H1 (cell line): ENCODE results near the gene OR52K1. TPM values are rescaled to one million over a fixed set of nuclear protein-coding genes. Genes with fewer than 3 reads are reported as not detected.

ENCODE experiments used
- CTCF ChIA-PET: fragments of 300-600 bp; sonication (Branson Sonifier 250); formaldehyde crosslinking; loops from one replicate; lab custom pipeline; 2021; ENCODE audit not compliant: partially characterized antibody; lab: Charles Lee
- POLR2A ChIA-PET: fragments of 300-600 bp; sonication (Branson Sonifier 250); formaldehyde crosslinking; loops from one replicate; lab custom pipeline; 2021; ENCODE audit warnings: inconsistent platforms; ENCODE audit not compliant: partially characterized antibody; lab: Charles Lee
- DNase-seq, 2 experiments: peaks; one replicate each; pipeline versions ENCODE4 v3.0.0 to v3.0.0-alpha.2; 2010 to 2022; ENCODE audit warnings: low spot score in 2 of 2, low read depth in 1 of 2, mixed read lengths in 1 of 2
- FAIRE-seq: peaks from 2 replicates; lab custom pipeline; 2011; peaks lifted over from hg19 to GRCh38; lab: Jason Lieb, UNC
- H2AFZ ChIP-seq: 2 replicates; pipeline ENCODE4 v1.8.1; 2012; ENCODE audit warnings: low read length, inconsistent platforms
- H2AK5ac ChIP-seq: 2 replicates; pipeline ENCODE4 v1.6.1; 2013; ENCODE audit warnings: low read depth, low read length
- H2BK120ac ChIP-seq: replicated peaks from 2 replicates; pipeline ENCODE3; 2013; ENCODE audit warnings: low read depth, low read length, inconsistent platforms
- H2BK12ac ChIP-seq: 2 replicates; pipeline ENCODE4 v1.6.1; 2013; ENCODE audit warnings: low read depth, low read length
- H2BK15ac ChIP-seq: 2 replicates; pipeline ENCODE4 v1.6.1; 2013; ENCODE audit warnings: low read length
- H2BK20ac ChIP-seq: 2 replicates; pipeline ENCODE4 v1.6.1; 2013; ENCODE audit warnings: low read length
- H2BK5ac ChIP-seq: 2 replicates; pipeline ENCODE4 v1.6.1; 2013; ENCODE audit warnings: low read depth, low read length
- H3K14ac ChIP-seq: 2 replicates; pipeline ENCODE4 v1.6.1; 2013; ENCODE audit warnings: inconsistent platforms; ENCODE audit not compliant: insufficient read length
- H3K18ac ChIP-seq: 2 replicates; pipeline ENCODE4 v1.6.1; 2013; ENCODE audit warnings: low read length; ENCODE audit errors: extremely low read depth
- H3K23ac ChIP-seq: 2 replicates; pipeline ENCODE4 v1.6.1; 2013; ENCODE audit warnings: inconsistent platforms; ENCODE audit not compliant: insufficient read length
- H3K23me2 ChIP-seq: 2 replicates; pipeline ENCODE4 v1.6.1; 2013; ENCODE audit warnings: low read depth, low read length
- H3K27ac ChIP-seq: 2 replicates; pipeline ENCODE4 v1.6.1; 2011; ENCODE audit warnings: low read depth, low read length, inconsistent platforms
- H3K27me3 ChIP-seq, 4 experiments: replicated peaks in 1 of 4; 1 replicate in 1 of 4; 2 replicates in 3 of 4; pipeline versions ENCODE4 v1.6.1 to v1.8.1; 2011 to 2013; ENCODE audit warnings: low read length in 3 of 4, mild to moderate bottlenecking in 3 of 4, inconsistent platforms in 2 of 4, mixed read lengths in 2 of 4, moderate library complexity in 1 of 4; ENCODE audit not compliant: control insufficient read depth in 3 of 4, insufficient read depth in 3 of 4; ENCODE audit errors: extremely low read depth in 1 of 4
- H3K36me3 ChIP-seq, 4 experiments: 2 replicates each; pipeline versions ENCODE4 v1.6.1 to v1.8.1; 2011 to 2013; ENCODE audit warnings: mild to moderate bottlenecking in 4 of 4, low read length in 3 of 4, moderate library complexity in 2 of 4, control low read depth in 1 of 4, inconsistent platforms in 1 of 4; ENCODE audit not compliant: insufficient read depth in 4 of 4, control insufficient read depth in 2 of 4
- H3K4ac ChIP-seq: replicated peaks from 2 replicates; pipeline ENCODE3; 2013; ENCODE audit warnings: low read length, low read depth, mixed read lengths, inconsistent platforms; ENCODE audit not compliant: insufficient read length
- H3K4me1 ChIP-seq, 4 experiments: replicated peaks in 1 of 4; 1 replicate in 1 of 4; 2 replicates in 3 of 4; pipeline versions ENCODE4 v1.6.1 to v1.8.1; 2011 to 2013; ENCODE audit warnings: low read length in 3 of 4, inconsistent platforms in 2 of 4, mixed read lengths in 1 of 4; ENCODE audit not compliant: insufficient read depth in 4 of 4, control insufficient read depth in 3 of 4
- H3K4me2 ChIP-seq, 2 experiments: 2 replicates each; pipeline versions ENCODE4 v1.6.1 to v1.8.1; 2011 to 2013; ENCODE audit warnings: low read depth in 2 of 2, low read length in 2 of 2, control low read depth in 1 of 2, inconsistent platforms in 1 of 2, mild to moderate bottlenecking in 1 of 2; ENCODE audit not compliant: insufficient read depth in 1 of 2
- H3K4me3 ChIP-seq, 4 experiments: fragments of 200-600, 300-600 bp in 1 of 4; sonication (generic), shearing (Covaris generic), sonication (Bioruptor Twin) in 1 of 4; 2 replicates each; pipeline versions ENCODE4 v1.5.1 to v1.8.1; 2011 to 2016; ENCODE audit warnings: low read length in 4 of 4, low read depth in 3 of 4, control low read depth in 2 of 4, inconsistent platforms in 2 of 4, mild to moderate bottlenecking in 2 of 4, mixed read lengths in 1 of 4, moderate library complexity in 1 of 4; ENCODE audit not compliant: insufficient read depth in 2 of 4; ENCODE audit errors: extremely low read depth in 1 of 4
- H3K56ac ChIP-seq: replicated peaks from 2 replicates; pipeline ENCODE3; 2013; ENCODE audit warnings: low read depth, mild to moderate bottlenecking, mixed read lengths, low read length, inconsistent platforms; ENCODE audit not compliant: insufficient read length
- H3K79me1 ChIP-seq: 2 replicates; pipeline ENCODE4 v1.6.1; 2013; ENCODE audit warnings: low read depth, low read length, control low read depth
- H3K79me2 ChIP-seq, 2 experiments: 2 replicates each; pipeline versions ENCODE4 v1.6.1 to v1.8.1; 2012 to 2013; ENCODE audit warnings: low read length in 2 of 2, mild to moderate bottlenecking in 2 of 2, inconsistent platforms in 1 of 2; ENCODE audit not compliant: insufficient read depth in 2 of 2, control insufficient read depth in 1 of 2
- H3K9ac ChIP-seq, 4 experiments: replicated peaks in 1 of 4; 1 replicate in 1 of 4; 2 replicates in 3 of 4; pipeline versions ENCODE4 v1.6.1 to v1.8.1; 2011 to 2013; ENCODE audit warnings: low read depth in 3 of 4, low read length in 3 of 4, control low read depth in 2 of 4, mild to moderate bottlenecking in 2 of 4, moderate library complexity in 2 of 4, inconsistent platforms in 1 of 4; ENCODE audit errors: extremely low read depth in 1 of 4
- H3K9me3 ChIP-seq, 2 experiments: 2 replicates each; pipeline versions ENCODE4 v1.6.1 to v1.8.1; 2012 to 2013; ENCODE audit warnings: mild to moderate bottlenecking in 2 of 2, moderate library complexity in 2 of 2, control low read depth in 1 of 2, inconsistent platforms in 1 of 2, low read depth in 1 of 2, low read length in 1 of 2, mixed read lengths in 1 of 2; ENCODE audit not compliant: insufficient read depth in 2 of 2
- H4K20me1 ChIP-seq, 2 experiments: replicated peaks in 1 of 2; 2 replicates each; pipeline versions ENCODE3 to v1.8.1; 2011 to 2013; ENCODE audit warnings: inconsistent platforms in 2 of 2, low read length in 2 of 2, mild to moderate bottlenecking in 1 of 2; ENCODE audit not compliant: insufficient read depth in 2 of 2, control insufficient read depth in 1 of 2
- H4K5ac ChIP-seq: 2 replicates; pipeline ENCODE4 v1.6.1; 2013; ENCODE audit warnings: low read length, low read depth, mixed read lengths, inconsistent platforms; ENCODE audit not compliant: insufficient read length
- H4K8ac ChIP-seq: 2 replicates; pipeline ENCODE4 v1.8.0; 2013; ENCODE audit warnings: mild to moderate bottlenecking, moderate library complexity, low read length, inconsistent platforms; ENCODE audit not compliant: insufficient read depth; ENCODE audit errors: extremely low read depth
- H4K91ac ChIP-seq: replicated peaks from 2 replicates; pipeline ENCODE3; 2013; ENCODE audit warnings: low read length, mixed read lengths, inconsistent platforms; ENCODE audit not compliant: insufficient read length
- CHD1 ChIP-seq: IDR thresholded peaks from 2 replicates; pipeline ENCODE4 v1.6.1; 2012; ENCODE audit warnings: low read depth, low read length, improper control_type of control experiment
- GABPA ChIP-seq: IDR thresholded peaks from 2 replicates; pipeline ENCODE4 v1.6.1; 2011; ENCODE audit warnings: mild to moderate bottlenecking, low read length, moderate library complexity, borderline replicate concordance; ENCODE audit not compliant: insufficient read depth
- KDM1A ChIP-seq: fragments of 200-600, 300-600 bp; sonication (generic); IDR thresholded peaks from 2 replicates; pipeline ENCODE4 v1.7.1; 2016; ENCODE audit warnings: mild to moderate bottlenecking, low read length, borderline replicate concordance
- KDM4A ChIP-seq: IDR thresholded peaks from one replicate; pipeline ENCODE4 v1.7.1; 2012; ENCODE audit warnings: low read depth, mild to moderate bottlenecking, moderate library complexity, low read length, inconsistent platforms; ENCODE audit not compliant: severe bottlenecking
- POLR2AphosphoS5 ChIP-seq: IDR thresholded peaks from 2 replicates; pipeline ENCODE4 v1.6.1; 2011; ENCODE audit warnings: low read depth, low read length
- RBBP5 ChIP-seq: IDR thresholded peaks from 2 replicates; pipeline ENCODE4 v1.7.1; 2012; ENCODE audit warnings: low read depth, mild to moderate bottlenecking, inconsistent platforms, low read length, moderate library complexity, borderline replicate concordance
- WGBS, 2 experiments: shearing (Covaris generic) in 1 of 2; methylation state at CpG; one replicate each; pipeline versions ENCODE4 v1.1.6 to v1.1.7; 2013 to 2015; ENCODE audit warnings: low lambda C conversion rate in 2 of 2, mixed read lengths in 2 of 2, inconsistent platforms in 1 of 2, low coverage in 1 of 2, missing lambda C conversion rate in 1 of 2; ENCODE audit not compliant: insufficient replicate concordance in 2 of 2, insufficient coverage in 1 of 2, insufficient read length in 1 of 2; ENCODE audit errors: extremely low coverage in 1 of 2, missing lambda C conversion rate in 1 of 2; 5-methylcytosine and 5-hydroxymethylcytosine counted together
- polyA plus RNA-seq, 7 experiments: library from polyadenylated mRNA; depleted of rRNA in 3 of 7; stranded (reverse) in 5 of 7; unstranded in 2 of 7; fragments of >200 nt in 5 of 7; fragments of 200-250 nt in 2 of 7; gene quantifications; 1 replicate in 5 of 7; 2 replicates in 1 of 7; 4 replicates in 1 of 7; pipeline versions ENCODE4 v1.2.1 to v1.2.3, GENCODE V29; 2011 to 2013; ENCODE audit warnings: missing spikeins in 2 of 7, mixed read lengths in 2 of 7
- total RNA-seq: library from RNA; stranded (reverse); fragmentation: NEBNext Ultra II Directional; extraction: Animal tissue kit (Norgen Biotek cat#: 25700); gene quantifications from 2 replicates; pipeline ENCODE4 v1.2.1, GENCODE V29; 2021

The OR52K1 gene
- total and polyA plus RNA-seq, 2 of the 8 experiments (the other 6 are each of a cell fraction or from before 2014, with no cell fraction given): not detected

DNA sequence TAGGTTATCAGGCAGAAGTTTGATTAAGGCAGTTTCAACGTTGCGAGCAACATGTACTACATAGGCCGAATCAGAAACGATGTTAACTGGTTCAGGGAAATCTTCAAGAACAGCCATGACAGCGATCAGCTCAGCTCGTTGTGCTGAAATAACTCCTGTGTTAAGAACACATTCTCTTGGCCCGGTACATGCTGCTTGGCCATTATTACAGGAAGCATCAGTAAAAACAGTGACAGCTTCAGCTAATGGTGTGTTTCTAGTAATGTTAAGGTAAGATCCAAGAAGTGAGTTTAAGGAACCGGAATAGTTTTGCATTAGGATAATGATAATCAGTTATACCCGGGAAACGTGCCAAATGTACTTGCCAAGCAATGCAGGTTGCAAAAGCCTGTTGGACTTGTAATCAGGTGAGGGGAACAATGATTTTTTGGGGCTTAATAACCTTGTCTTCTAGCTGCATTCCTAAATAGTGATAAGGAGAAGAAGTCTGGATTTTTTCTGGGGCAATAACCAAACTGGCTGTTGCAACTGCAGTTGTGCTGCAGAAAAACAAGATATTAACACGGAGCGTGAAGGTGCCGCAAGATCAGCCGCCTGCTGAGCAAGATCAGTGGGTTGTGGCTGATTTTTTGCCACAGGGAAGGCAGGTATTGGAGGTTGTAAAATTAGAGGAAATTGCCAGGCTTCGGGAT lies 14.3 kb downstream of the OR52K1 start:
- no peak overlapping the region for H3K4me2 ChIP-seq
- no peaks in the 10 kb centered on the region for H3K36me3 ChIP-seq
- no peaks in the 10 kb centered on the region for H3K79me2 ChIP-seq
- H3K9me3 ChIP-seq: no peaks in the 10 kb centered on the region
- ChIA-PET POLR2A (no interaction called here), CTCF (interaction anchor here (0.8 to 7.2 kb wide), 3 partner anchors 283 to 312 kb away, joined by 3 to 104 read pairs (median 3); no protein-coding TSS in a partner anchor)
- H4K5ac ChIP-seq: no peak overlapping the region
- H2BK120ac ChIP-seq: no peak overlapping the region
- H3K23ac ChIP-seq: no peak overlapping the region
- no peak overlapping the region; the same call in 1 of the 2 replicates for H2AFZ ChIP-seq
- TF ChIP-seq GABPA (no peak), KDM1A (no peak), RBBP5 (no peak), POLR2AphosphoS5 (no peak), CHD1 (no peak), KDM4A (no peak)
- no peaks in the 10 kb centered on the region for H3K4me1 ChIP-seq
- no peaks in the 10 kb centered on the region for H4K20me1 ChIP-seq
- H3K23me2 ChIP-seq: no peaks in the 10 kb centered on the region
- no peak overlapping the region for H2BK5ac ChIP-seq
- DNase-seq (no peak), FAIRE-seq (no peak)
- no peaks in the 10 kb centered on the region for H3K79me1 ChIP-seq
- H3K56ac ChIP-seq: no peak overlapping the region
- H3K14ac ChIP-seq: no peak overlapping the region
- no peak overlapping the region for H4K91ac ChIP-seq
- 95% methylated on average over 15 of the region's 15 CpGs; no CpG with 5 or more reads in 1 of the 2 experiments for WGBS, 2 experiments
- H3K18ac ChIP-seq: no peak overlapping the region
- H2BK12ac ChIP-seq: no peak overlapping the region
- H3K27me3 ChIP-seq: no peaks in the 10 kb centered on the region
- H2AK5ac ChIP-seq: no peak overlapping the region
- no peak overlapping the region for H2BK20ac ChIP-seq
- H3K4me3 ChIP-seq: no peak overlapping the region
- no peak overlapping the region for H3K4ac ChIP-seq
- H3K9ac ChIP-seq: no peak overlapping the region
- no peak overlapping the region for H3K27ac ChIP-seq
- no peak overlapping the region for H2BK15ac ChIP-seq
- H4K8ac ChIP-seq: no peak overlapping the region
